GM12891 (cell line): ENCODE measurements around the gene PAQR7.

Source experiments
- POLR2A ChIP-seq: IDR thresholded peaks from 2 replicates; pipeline ENCODE4 v1.6.1; 2011; ENCODE audit warnings: low read depth, low read length, control low read depth
- POLR2AphosphoS5 ChIP-seq: IDR thresholded peaks from 2 replicates; pipeline ENCODE4 v1.6.1; 2011; ENCODE audit warnings: low read depth, low read length, control low read depth
- POU2F2 ChIP-seq: IDR thresholded peaks from 2 replicates; pipeline ENCODE4 v1.6.1; 2011; ENCODE audit warnings: low read depth, mild to moderate bottlenecking, control low read depth, low read length, moderate library complexity
- TAF1 ChIP-seq: IDR thresholded peaks from 2 replicates; pipeline ENCODE4 v1.6.1; 2011; ENCODE audit warnings: low read depth, low read length, control low read depth

DNA sequence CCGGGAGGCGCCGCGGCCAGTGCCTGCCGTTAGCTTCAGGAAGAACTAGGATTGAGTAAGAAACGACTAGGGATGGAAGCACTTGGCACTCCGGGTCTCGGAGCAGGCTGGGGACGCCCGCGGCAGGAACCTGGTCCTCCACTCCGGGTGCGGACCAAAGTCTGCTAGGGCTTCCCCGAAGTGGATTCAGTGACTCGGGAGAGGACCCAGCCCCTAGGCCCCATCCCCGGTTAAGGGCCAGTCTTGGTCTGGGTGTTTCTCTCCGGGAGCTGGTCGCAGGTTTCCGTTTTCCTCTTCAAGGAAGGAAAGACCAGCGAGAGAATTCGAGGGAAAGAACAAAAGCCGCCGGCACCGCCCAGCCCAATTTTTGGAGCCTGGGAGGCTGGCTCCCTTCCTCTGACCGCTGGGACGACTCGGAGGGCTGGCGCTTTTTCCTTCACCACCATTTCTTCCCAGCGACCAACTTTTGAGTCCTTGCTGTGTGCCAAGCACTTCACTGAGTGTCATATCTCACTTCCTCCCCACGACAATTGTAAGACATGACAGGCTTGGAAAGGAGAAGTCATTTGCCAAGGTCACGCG, 47.6 kb upstream of the PAQR7 start:
- no peak for TF ChIP-seq POLR2AphosphoS5
- no peak for TF ChIP-seq TAF1
- TF ChIP-seq POLR2A, result no peak
- no peak for TF ChIP-seq POU2F2
